ENCODE measurements around the gene TACC3.
A peak's percentile ranks its signal among the peaks of the same experiment; 100 is the strongest.

The TACC3 gene

GRCh38 chr4:1778642-1779392, 57.5 kb downstream of the TACC3 start:
- no peak for DNase-seq

- no peak for DNase-seq
These were observed 58.5 kb downstream of the TACC3 start for GRCh38 chr4:1779588-1780382.

- DNase-seq: no peak
These were observed 59.1 kb downstream of the TACC3 start for GRCh38 chr4:1780435-1780834.

DNA sequence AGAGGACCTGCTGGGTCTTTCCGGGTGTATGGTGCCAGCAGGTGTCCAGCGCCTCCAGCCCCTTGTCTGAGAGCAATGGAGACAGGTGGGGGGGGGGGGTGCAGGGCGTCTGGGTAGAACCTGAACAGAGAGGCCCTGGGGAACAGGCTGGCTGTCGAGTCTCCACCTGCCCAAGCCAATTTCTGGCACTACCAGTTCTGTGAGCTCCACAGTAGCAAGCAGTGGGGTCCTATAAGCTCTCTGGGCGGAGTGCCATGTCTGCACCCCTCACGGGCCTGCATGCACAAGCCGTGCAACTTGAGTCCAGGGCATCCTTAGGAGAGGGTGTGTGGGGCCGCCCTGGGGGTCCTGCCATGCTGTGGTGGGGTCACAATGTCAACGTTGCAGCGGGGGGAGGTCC, 61.7 kb downstream of the TACC3 start:
- DNase-seq: no peak

DNA sequence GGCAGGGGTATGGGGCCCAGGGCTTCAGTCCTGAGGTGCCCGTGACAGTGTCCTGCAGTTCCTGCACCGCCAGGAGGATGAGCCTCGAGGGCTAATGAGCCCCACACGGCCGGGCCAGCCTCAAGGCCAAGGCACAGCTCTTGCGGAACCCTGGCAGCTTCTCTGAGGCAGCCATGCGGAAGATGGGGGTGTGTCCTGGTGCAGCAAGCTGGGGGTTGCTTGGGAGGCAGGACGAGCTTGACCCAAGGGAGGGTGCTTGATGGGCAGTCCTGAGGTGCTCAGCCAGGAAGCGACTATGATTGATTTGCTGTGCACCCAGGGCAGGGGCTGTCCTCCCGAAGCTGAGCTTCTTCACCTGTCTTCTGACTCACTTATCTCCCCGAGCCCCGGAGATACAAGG, 62.6 kb downstream of the TACC3 start:
- DNase-seq: no peak

DNA sequence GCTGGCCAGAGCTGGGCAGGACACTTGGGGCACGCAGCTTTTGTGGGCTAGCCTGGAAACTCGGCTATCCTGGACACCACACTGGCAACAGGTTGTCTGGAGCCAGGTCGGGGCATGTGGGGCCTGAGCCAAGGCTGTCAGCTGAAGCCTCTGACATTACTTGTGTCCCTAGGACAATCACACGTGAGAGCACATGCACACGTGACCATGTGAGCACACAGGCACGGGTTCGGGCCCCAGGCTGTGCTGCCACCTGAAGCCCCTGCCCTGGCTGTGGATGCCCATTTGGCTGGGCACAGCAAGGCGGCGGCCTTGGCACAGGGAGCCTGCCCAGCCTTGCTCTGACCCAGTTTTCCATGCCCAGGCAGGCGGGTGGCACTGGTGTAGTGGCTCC, 63.1 kb downstream of the TACC3 start:
- no peak for DNase-seq

DNA sequence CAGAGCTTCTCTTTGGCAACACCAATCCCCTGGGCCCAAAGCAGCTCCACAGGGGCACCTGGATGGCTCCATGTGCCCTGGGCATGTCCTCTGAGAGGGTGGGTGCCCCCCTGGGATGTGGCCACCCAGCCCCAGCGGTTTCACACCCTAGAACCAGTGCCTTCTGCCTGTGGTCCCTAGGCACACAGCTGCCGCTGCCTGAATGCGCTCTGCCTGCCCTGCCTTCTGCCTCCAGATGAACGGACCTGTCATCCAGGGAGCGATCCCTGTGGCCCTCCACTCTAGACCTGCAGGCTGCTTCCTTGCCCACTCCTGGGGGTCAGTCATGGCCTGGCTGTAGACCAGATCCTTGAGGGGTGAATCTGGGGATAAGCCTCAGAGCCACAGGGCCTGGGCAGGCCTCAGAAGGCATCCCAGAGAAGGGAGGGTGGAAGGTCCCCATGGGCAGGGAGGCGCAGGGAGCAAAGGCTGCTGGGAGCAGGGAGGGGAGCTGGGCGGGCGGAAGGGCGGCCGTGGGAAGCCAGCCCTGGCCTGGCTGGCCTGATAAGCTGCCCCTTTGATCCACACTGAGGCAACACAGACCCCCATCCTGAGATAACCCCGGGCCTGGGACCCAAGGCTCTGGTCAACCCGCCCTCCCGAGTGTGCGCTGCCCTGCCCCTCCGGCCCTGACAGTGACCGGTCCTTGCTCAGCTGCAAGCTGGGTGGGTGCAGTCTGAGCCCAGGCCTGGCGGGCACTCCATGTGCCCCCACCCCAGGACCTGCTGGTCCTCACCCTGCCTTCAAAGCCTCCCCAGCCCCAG, 63.7 kb downstream of the TACC3 start:
- DNase-seq: no peak

DNA sequence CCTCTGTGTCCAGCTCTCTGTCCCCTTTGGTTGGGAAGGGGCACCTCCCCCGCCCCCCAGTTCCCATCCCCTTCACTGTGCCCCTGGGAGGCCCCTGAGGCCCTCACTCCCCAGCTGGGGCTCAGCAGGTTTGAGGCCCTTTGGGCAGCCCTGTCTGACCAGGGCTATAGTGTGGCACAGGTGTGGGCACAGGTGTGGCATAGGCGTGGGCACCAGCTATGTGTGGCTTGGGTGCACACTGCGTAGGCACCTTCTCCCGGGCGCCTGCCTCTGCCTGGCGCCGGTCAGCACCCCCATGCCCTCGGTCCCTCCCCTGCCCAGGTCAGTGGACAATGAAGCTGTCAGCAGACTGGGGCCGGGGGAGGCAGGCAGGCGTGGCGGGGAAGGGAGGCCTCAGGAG, 64.3 kb downstream of the TACC3 start:
- no peak for DNase-seq

DNA sequence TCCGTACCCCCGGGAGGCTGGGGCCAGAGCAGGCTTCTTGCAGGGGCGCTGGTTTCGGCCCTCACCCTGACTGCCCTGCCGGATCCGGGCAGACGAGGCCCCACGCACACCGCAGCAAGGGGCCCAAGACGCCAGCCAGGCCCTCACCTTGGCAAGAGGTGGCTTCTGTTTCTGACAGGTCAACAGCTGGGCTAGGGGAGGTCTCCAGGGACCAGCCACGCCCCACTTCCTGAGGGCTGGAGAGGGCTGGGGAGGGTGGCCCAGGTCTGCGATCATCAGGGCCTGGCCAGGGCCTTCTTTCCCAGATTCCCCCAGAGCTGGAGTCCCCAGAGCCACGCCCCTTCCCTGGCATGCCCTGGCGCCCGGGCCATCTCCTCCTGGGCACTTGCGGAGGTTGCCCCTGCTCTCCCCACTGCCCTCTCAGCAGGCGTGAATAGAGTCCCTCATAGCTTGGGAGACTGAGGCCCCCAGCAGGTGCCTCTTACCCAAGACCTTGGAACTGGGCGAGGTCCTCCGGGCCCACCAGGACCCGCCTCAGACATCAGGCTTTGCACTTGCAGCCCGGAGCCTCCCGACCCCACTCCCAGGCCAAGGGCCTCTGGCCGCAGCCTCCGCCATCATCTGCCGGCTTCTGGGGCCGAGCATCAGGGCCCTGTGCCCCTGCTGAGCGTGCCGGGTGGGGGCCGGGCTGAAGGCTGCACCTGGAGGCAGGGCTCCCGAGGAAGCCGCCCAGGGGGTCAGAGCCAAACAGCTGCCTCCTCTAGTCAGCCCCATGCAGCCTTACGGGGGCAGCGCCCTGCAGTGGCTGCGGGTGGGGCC, 65.4 kb downstream of the TACC3 start:
- no peak for DNase-seq

- DNase-seq: no peak
These were observed 66.2 kb downstream of the TACC3 start for GRCh38 chr4:1787411-1788077.

- no peak for DNase-seq
These were observed 67.1 kb downstream of the TACC3 start for GRCh38 chr4:1788254-1788973.

- DNase-seq: no peak
These were observed 68.2 kb downstream of the TACC3 start for GRCh38 chr4:1789552-1789951.

DNA sequence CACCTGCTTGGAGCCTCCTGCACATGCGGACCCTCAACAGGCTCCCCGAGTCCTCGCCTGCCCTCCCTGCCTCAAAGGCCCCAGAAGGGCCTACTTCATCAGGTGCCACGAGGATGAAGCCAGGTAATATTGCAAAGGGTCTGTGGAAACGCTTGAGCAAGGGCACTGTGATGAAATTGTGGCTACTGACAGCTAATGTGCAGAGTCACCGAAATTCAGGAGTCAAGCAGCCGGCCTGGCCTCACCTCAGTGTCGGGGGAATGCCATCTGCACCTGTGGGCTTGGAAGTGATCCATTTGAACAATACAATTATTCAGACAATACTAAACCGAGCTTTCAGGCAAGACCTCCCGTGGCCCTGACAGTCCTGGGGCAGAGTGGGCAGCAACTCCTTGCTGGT, 68.7 kb downstream of the TACC3 start:
- DNase-seq: no peak

- DNase-seq: no peak
These were observed 71.0 kb downstream of the TACC3 start for GRCh38 chr4:1792158-1792831.

DNA sequence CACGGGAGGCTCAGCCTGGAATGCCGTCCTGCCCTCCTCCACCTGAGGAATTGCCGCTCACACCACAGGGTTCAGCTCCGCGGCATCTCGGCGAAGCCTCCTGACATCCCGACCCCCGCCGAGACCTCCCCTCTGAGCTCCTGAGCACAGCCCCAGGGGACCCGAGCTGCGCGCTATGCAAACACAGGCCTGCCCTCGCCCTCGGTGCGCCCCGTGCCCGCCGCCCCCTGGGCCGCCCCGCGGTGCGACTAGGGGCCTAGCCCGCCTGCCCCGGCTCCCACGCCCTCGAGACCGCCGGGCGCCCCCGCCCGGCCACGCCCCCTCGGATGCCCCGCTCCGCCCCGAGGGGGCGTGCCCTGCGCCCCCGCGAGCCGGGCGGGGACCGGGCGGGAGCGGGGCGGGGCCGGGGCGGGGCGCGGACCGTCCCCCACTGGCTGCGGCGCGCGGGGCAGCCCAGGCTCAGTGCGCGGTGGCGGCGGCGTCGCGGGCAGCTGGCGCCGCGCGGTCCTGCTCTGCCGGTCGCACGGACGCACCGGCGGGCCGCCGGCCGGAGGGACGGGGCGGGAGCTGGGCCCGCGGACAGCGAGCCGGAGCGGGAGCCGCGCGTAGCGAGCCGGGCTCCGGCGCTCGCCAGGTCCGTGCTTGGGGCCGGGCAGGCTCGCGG, 71.6 kb downstream of the TACC3 start, which contains the start of gene FGFR3:
TSS of gene FGFR3 (plus strand) at position 462 of the 664 bp plus-strand sequence. CDS start 642 bp downstream, outside the sequence.
- DNase-seq: peak in 1 of 2 experiments; percentile 15

DNA sequence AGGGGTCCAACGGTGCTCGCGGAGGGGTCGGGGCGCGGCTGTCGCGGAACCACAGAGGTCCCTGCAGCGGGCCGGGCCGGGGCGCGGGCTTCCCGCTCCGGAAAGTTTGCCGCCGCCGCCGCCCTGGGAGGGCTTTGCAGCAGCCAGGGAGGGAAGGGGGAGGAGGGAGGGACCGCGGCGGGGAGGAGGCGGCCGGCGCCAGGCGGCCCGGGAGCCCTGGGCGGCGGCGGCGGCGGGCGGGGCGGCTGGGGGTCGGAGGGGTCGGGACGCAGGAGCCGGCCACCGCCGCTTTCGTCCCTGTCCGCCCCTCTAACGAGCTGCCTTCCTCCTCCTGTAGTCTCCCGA, 72.1 kb downstream of the TACC3 start:
- DNase-seq: no peak

- no peak for DNase-seq
These were observed 72.9 kb downstream of the TACC3 start for GRCh38 chr4:1793940-1794808.

Measured in SW 1271 (cell line).